Osteocyte (in vitro differentiated cells): ENCODE results near the gene BDKRB2. TPM values are rescaled to one million over a fixed set of nuclear protein-coding genes. Genes with fewer than 3 reads are reported as not detected.

Experiments
- DNase-seq: peaks from one replicate; pipeline ENCODE4 v3.0.0; 2021; ENCODE audit warnings: mixed read lengths; ENCODE audit not compliant: unreplicated experiment; ENCODE audit errors: extremely low spot score
- H3K27ac Mint-ChIP-seq: one replicate; pipeline ENCODE4 v1.8.0; 2021; ENCODE audit warnings: mild to moderate bottlenecking, mixed read lengths; ENCODE audit not compliant: unreplicated experiment
- H3K27me3 Mint-ChIP-seq: one replicate; pipeline ENCODE4 v1.8.0; 2021; ENCODE audit warnings: mixed read lengths; ENCODE audit not compliant: unreplicated experiment
- H3K36me3 Mint-ChIP-seq: one replicate; pipeline ENCODE4 v1.8.0; 2021; ENCODE audit warnings: mixed read lengths; ENCODE audit not compliant: unreplicated experiment
- H3K4me1 Mint-ChIP-seq: one replicate; pipeline ENCODE4 v1.8.0; 2021; ENCODE audit warnings: mixed read lengths; ENCODE audit not compliant: unreplicated experiment
- H3K4me3 Mint-ChIP-seq: one replicate; pipeline ENCODE4 v1.8.0; 2021; ENCODE audit warnings: mild to moderate bottlenecking, moderate library complexity, mixed read lengths; ENCODE audit not compliant: unreplicated experiment
- H3K9me3 Mint-ChIP-seq: one replicate; pipeline ENCODE4 v1.8.0; 2021; ENCODE audit warnings: mixed read lengths; ENCODE audit not compliant: unreplicated experiment
- CTCF ChIP-seq: fragments of 200-600 bp; sonication (generic); IDR thresholded peaks from 2 replicates; pipeline ENCODE4 v1.5.0; 2021; ENCODE audit warnings: antibody characterized with exemption, mild to moderate bottlenecking, moderate library complexity
- total RNA-seq: library from RNA; stranded (reverse); gene quantifications from 2 replicates; pipeline ENCODE4 v1.2.1, GENCODE V29; 2021

The BDKRB2 gene
- total RNA-seq, 1 donor from 2014 or later, result 0.40 TPM

DNA sequence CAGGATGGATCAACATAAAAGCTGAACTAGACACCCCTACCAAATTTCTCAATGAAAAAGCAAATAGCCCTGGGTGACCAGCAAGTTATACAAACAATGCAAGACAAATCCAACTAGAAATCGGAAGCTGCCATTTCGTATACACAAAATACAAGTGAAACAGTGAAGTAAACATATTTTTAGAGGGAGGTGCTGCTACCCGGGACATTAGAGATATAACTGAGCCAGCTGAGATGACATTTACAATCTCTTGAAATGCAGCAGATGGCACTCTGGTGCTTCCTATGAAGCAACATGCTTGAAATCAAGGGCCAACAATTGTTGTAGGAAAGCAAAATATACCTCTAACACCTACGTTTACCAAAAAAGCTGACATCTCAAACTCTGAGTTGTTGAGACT, 76.8 kb downstream of the BDKRB2 start:
- no peak overlapping the region for H3K4me3 Mint-ChIP-seq
- TF ChIP-seq CTCF, result no peak
- no peaks in the 10 kb centered on the region for H3K9me3 Mint-ChIP-seq
- H3K27me3 Mint-ChIP-seq, result no peaks in the 10 kb centered on the region
- no peak for DNase-seq
- H3K27ac Mint-ChIP-seq, result no peak overlapping the region
- H3K4me1 Mint-ChIP-seq, result peaks cover 32% of the 10 kb centered on the region
- H3K36me3 Mint-ChIP-seq, result peaks cover 21% of the 10 kb centered on the region

GRCh38 chr14:96284008-96284407, 79.4 kb downstream of the BDKRB2 start:
- Mint-ChIP-seq H3K36me3 (peaks cover 27% of the 10 kb centered on the region), H3K27ac (no peak overlapping the region), H3K4me1 (peaks cover 34% of the 10 kb centered on the region), H3K9me3 (no peaks in the 10 kb centered on the region), H3K4me3 (no peak overlapping the region), H3K27me3 (no peaks in the 10 kb centered on the region)
- TF ChIP-seq CTCF, result no peak
- no peak for DNase-seq

DNA sequence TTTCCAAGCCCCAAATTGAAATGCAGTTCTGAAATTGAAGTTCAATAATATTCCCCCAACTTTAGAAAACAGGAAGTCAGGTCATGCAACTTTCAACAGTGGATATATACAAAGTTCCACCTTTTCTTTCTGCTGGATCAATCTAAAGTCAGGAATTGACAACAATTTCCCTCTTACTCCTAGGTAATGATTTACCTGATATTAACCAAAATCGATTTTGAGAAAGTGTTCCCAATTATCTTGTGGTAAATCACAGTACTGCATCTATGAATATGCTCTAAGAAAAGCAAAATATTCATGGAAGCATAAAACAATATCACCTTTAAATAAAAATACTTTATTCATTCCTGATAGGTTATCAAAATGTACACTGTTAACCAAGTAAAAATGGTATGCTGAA, 79.8 kb downstream of the BDKRB2 start:
- Mint-ChIP-seq H3K36me3 (peaks cover 28% of the 10 kb centered on the region), H3K27me3 (no peaks in the 10 kb centered on the region), H3K9me3 (no peaks in the 10 kb centered on the region), H3K27ac (no peak overlapping the region), H3K4me1 (peaks cover 31% of the 10 kb centered on the region), H3K4me3 (no peak overlapping the region)
- TF ChIP-seq CTCF, result no peak
- no peak for DNase-seq

GRCh38 chr14:96285667-96286066, 81.0 kb downstream of the BDKRB2 start:
- no peak for DNase-seq
- Mint-ChIP-seq H3K9me3 (no peaks in the 10 kb centered on the region), H3K4me3 (no peak overlapping the region), H3K27me3 (no peaks in the 10 kb centered on the region), H3K4me1 (peaks cover 22% of the 10 kb centered on the region), H3K36me3 (peaks cover 38% of the 10 kb centered on the region), H3K27ac (no peak overlapping the region)
- TF ChIP-seq CTCF, result no peak

DNA sequence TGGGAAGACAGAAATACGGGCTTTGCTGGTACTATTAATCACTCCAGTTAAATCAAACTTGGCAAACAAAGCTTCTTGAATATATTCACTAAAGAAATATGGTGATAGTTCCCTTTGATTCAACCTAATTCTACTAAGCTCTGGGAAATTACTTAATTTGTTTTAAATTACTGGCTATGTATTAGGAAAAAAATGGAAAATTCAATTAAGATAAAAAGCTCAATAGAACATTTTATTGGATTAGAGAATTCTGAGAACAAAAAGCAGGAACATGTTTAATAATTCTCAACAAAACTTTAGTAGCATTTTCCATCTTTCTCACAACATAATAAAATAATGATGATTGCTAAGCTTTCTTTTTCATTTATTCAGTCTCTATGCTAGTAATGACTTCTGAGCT, 81.6 kb downstream of the BDKRB2 start:
- Mint-ChIP-seq H3K4me1 (peaks cover 20% of the 10 kb centered on the region), H3K4me3 (no peak overlapping the region), H3K27ac (no peak overlapping the region), H3K9me3 (no peaks in the 10 kb centered on the region), H3K36me3 (peaks cover 41% of the 10 kb centered on the region), H3K27me3 (no peaks in the 10 kb centered on the region)
- no peak for TF ChIP-seq CTCF
- DNase-seq, result no peak
